Keratinocyte (primary cell): ENCODE data around the gene ADGRL3.

Experiments
- CTCF ChIP-seq, 3 experiments: IDR thresholded peaks in 1 of 3; conservative IDR thresholded peaks in 1 of 3; optimal IDR thresholded peaks in 1 of 3; 2 replicates in 2 of 3; 3 replicates in 1 of 3; pipeline versions ENCODE3 to v1.5.1; 2011; ENCODE audit warnings: low read length in 3 of 3, mild to moderate bottlenecking in 3 of 3, moderate library complexity in 2 of 3, control low read depth in 1 of 3, inconsistent platforms in 1 of 3; ENCODE audit not compliant: insufficient read depth in 2 of 3; ENCODE audit errors: extremely low read depth in 1 of 3
- EZH2 ChIP-seq: IDR thresholded peaks from one replicate; pipeline ENCODE4 v1.6.1; 2012; ENCODE audit warnings: inconsistent platforms, mild to moderate bottlenecking, low read length, moderate library complexity

GRCh38 chr4:61389640-61390039 lies 189.5 kb downstream of the ADGRL3 start:
- TF ChIP-seq CTCF (optimal IDR thresholded peaks at IDR 0.05 in 1 of 3, IDR thresholded peaks at IDR 0.05 in 1 of 3, conservative IDR thresholded peaks at IDR 0.05 in 1 of 3; ENCODE audit: extremely low read depth in 1 of 3, insufficient read depth in 2 of 3, low read length in 3 of 3) (no peak), EZH2 (no peak)
